Ectodermal cell (in vitro differentiated cells): ENCODE data around the gene TMEM42.

ENCODE experiments used
- H3K27ac ChIP-seq: 2 replicates; pipeline ENCODE4 v1.7.0; 2013; ENCODE audit warnings: mild to moderate bottlenecking, low read depth, low read length; ENCODE audit not compliant: insufficient read depth, poor library complexity, severe bottlenecking
- H3K27me3 ChIP-seq: 2 replicates; pipeline ENCODE4 v1.7.0; 2013; ENCODE audit warnings: mild to moderate bottlenecking, low read length; ENCODE audit not compliant: insufficient read depth, control insufficient read depth, poor library complexity, severe bottlenecking
- H3K36me3 ChIP-seq: one replicate; pipeline ENCODE4 v1.7.0; 2013; ENCODE audit warnings: low read length; ENCODE audit not compliant: control insufficient read depth, insufficient read depth
- H3K4me1 ChIP-seq: one replicate; pipeline ENCODE4 v1.7.0; 2013; ENCODE audit warnings: low read length; ENCODE audit not compliant: control insufficient read depth, insufficient read depth
- H3K4me3 ChIP-seq: 2 replicates; pipeline ENCODE4 v1.7.0; 2013; ENCODE audit warnings: low read depth, low read length, control low read depth; ENCODE audit not compliant: insufficient read depth
- H3K9me3 ChIP-seq: 2 replicates; pipeline ENCODE4 v1.7.0; 2013; ENCODE audit warnings: mild to moderate bottlenecking, low read length, moderate library complexity; ENCODE audit not compliant: control insufficient read depth
- WGBS, 2 experiments: methylation state at CpG; one replicate each; pipeline ENCODE4 v1.1.7; 2013; ENCODE audit warnings: missing lambda C conversion rate in 2 of 2; 5-methylcytosine and 5-hydroxymethylcytosine counted together

TMEM42 gene

DNA sequence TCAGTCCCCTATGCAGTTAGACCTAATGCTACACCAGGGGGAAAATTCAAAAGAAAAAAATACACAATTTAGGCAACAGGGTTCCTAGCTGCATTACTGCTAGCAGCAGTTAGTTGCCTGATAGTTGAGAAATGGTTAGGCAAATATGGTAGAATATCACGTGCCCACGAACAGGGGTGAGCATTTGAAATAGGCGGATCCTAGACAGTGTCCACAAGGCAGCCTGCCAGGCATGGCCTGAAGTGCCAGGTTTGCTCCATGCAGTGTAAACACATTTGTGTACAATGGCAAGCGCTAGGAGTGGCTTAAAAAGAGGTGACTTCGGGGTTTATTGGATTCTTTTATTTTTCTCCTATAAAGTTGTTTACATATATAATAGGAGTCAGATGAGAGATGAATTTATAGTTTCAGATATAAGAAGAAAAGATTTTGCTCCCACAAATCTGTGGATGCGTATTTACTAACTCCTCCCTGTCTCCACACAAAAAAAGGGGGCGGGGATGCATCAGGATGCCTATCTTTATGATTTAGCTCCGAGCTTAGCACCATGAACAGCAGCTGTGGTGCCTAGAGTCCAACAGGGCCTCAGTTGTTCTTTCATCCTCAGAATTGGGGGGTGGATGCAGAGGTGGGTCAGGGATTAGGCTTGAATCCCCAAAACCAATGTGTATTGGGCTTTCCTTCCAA, 8.8 kb downstream of the TMEM42 start:
- Histone ChIP-seq H3K27me3 (no peaks in the 10 kb centered on the region), H3K27ac (no peak overlapping the region), H3K4me1 (no peaks in the 10 kb centered on the region), H3K4me3 (no peak overlapping the region), H3K36me3 (no peaks in the 10 kb centered on the region), H3K9me3 (no peaks in the 10 kb centered on the region)
- WGBS, 2 experiments: 92 to 97% methylated on average over 7 of the region's 8 CpGs

DNA sequence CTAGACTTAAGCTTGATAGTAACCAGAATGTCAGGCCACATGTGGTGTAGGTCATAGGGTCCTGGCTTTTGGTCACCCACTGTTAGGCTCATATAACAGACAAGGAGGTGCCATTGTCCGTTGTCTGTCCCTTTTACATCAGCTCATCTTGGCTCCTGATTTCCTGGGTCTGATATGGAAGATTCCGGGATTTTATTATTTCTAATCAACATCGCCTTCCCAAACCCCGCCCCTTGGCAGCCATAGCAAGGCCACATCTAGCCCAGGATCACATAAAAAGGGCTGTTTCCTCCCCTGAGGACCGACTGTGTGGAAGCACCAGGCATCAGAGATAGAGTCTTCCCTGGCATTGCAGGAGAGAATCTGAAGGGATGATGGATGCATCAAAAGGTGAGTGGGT, 12.6 kb downstream of the TMEM42 start, which contains the start of gene TGM4:
TGM4 (plus strand) TSS at position 301 of the 400 bp plus-strand sequence; CDS start at position 372, 71 bp downstream.
- Histone ChIP-seq H3K4me1 (no peaks in the 10 kb centered on the region), H3K4me3 (no peak within 1 kb of the TSS), H3K36me3 (no peaks in the 10 kb centered on the region), H3K27ac (no peak within 1 kb of the TSS), H3K27me3 (no peaks in the 10 kb centered on the region), H3K9me3 (no peaks in the 10 kb centered on the region)
- 91 to 95% methylated on average over 5 of the region's 5 CpGs for WGBS, 2 experiments

DNA sequence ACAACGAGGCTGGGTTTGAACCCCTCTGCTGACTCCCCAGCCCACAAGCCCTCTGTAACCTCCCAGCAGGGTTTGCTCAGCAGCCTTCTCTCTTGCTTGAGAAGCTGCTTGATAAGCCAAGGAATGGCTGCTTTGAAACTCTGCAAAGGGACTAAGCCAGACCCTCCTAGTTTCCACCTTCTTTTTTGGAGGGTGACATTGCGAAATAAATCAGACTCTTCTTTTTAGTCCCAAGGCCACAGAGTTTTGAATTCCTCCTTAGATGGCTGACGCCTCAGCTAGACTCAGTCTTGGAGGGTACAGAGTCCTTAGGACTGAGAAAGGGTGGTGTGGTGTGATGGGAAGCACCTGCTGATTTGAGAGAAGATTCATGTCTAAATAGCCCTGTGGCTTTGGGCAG, 13.9 kb downstream of the TMEM42 start:
- no peaks in the 10 kb centered on the region for H3K9me3 ChIP-seq
- no peak overlapping the region for H3K27ac ChIP-seq
- H3K4me1 ChIP-seq: no peaks in the 10 kb centered on the region
- H3K27me3 ChIP-seq: no peaks in the 10 kb centered on the region
- H3K36me3 ChIP-seq: no peaks in the 10 kb centered on the region
- 88 to 89% methylated on average over 3 of the region's 3 CpGs for WGBS, 2 experiments
- no peak overlapping the region for H3K4me3 ChIP-seq

DNA sequence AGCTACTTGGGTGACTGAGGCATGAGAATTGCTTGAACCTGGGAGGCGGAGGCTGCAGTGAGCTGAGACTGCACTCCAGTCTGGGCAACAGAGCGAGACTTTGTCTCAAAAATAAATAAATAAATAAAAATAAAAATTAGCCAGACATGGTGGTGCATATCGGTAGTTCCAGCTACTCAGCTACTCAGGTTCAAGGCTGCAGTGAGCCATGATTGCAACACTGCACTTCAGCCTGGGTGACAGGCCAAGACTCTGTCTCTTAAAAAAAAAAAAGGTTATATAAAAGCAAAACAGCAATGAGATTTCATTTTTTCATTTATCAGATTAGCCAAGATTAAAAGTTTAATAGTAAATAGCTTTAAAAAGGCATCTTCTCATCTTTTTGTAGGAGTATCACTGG, 15.6 kb downstream of the TMEM42 start:
- Histone ChIP-seq H3K4me1 (no peaks in the 10 kb centered on the region), H3K27me3 (no peaks in the 10 kb centered on the region), H3K4me3 (no peak overlapping the region), H3K9me3 (no peaks in the 10 kb centered on the region), H3K27ac (no peak overlapping the region), H3K36me3 (no peaks in the 10 kb centered on the region)
- 94 to 96% methylated on average over 2 to 3 of the region's 3 CpGs for WGBS, 2 experiments

DNA sequence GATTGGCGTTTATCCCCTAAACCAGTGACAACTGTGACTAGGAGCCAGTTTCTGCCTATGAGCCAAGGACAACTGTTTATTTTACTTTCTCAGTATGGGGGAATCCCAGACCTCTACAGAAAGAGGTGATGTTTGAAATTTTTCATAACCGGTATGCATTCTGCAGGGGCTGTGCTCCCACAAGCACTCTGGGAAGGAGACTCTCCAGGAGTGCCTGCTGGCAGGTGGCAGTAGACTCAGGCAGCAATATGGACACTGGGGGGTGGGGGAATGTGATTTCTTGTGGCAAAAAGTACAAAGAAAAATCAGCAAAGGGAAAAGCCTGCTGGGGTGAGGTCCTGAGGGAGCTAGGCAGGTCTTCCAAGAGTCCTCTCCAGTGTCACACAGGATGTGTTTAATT, 18.6 kb downstream of the TMEM42 start:
- WGBS, 2 experiments: 84 to 88% methylated on average over 2 of the region's 2 CpGs
- Histone ChIP-seq H3K27me3 (no peaks in the 10 kb centered on the region), H3K9me3 (no peaks in the 10 kb centered on the region), H3K27ac (no peak overlapping the region), H3K4me3 (no peak overlapping the region), H3K36me3 (no peaks in the 10 kb centered on the region), H3K4me1 (no peaks in the 10 kb centered on the region)

DNA sequence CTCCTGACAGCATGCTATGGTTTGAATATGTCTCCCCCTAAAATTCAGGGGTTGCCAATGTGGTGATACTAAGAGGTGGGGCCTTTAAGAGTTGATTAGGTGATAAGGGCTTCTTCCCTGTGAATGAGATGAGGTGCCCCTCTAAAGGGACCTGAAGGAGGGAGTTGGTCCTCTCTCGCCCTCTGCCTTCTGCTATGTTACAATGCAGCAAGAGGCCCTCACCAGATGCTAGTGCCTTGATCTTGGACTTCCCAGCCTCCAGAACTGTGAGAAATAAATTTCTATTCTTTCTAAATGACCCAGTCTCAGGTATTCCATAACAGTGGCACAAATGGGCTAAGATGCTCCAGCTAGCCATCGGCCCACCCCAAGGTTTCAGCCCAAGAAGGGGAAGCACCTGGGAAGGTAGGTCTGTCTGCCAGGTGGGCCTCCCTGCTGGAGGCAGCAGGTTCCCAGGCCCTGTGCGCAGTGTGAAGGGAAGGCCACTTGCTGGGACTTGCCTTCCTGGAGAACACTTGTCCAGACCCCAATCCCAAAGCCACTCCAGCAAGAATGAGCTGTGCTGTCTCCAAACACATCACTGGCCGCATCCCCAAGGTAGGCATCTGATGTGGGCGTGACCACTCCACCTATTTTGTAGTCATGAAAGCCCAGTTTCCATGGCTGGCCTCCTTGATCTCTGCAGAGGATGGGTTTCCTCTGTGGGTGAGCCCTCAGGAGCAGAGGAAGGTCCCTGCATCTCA, 21.7 kb downstream of the TMEM42 start:
- WGBS, 2 experiments: 91 to 95% methylated on average over 5 of the region's 5 CpGs
- no peaks in the 10 kb centered on the region for H3K4me1 ChIP-seq
- no peak overlapping the region for H3K27ac ChIP-seq
- no peaks in the 10 kb centered on the region for H3K27me3 ChIP-seq
- no peaks in the 10 kb centered on the region for H3K9me3 ChIP-seq
- no peak overlapping the region for H3K4me3 ChIP-seq
- H3K36me3 ChIP-seq: no peaks in the 10 kb centered on the region

DNA sequence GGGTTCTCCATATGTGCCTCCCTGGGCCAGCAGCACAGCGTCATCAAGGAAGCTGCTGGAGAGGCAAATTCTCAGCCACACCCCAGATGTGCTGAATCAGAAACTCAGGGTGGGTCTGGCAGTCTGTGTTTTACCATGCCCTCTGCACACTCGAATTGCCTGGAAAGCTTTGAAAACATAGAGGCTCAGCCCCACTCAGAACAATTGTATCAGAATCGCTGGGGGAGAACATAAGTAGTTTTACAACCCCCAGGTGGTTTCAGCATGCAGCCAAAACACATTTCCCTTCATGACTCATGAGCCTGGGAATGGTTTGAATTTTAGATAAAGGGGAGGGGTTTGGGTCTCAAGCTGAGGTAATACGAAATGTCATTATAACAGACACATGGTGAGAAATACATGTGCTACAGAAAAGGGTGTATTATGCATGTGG, 22.3 kb downstream of the TMEM42 start:
- H3K4me3 ChIP-seq: no peak overlapping the region
- WGBS, 2 experiments: 76 to 78% methylated on average over 4 of the region's 4 CpGs
- no peaks in the 10 kb centered on the region for H3K9me3 ChIP-seq
- no peak overlapping the region for H3K27ac ChIP-seq
- no peaks in the 10 kb centered on the region for H3K27me3 ChIP-seq
- H3K36me3 ChIP-seq: no peaks in the 10 kb centered on the region
- no peaks in the 10 kb centered on the region for H3K4me1 ChIP-seq

DNA sequence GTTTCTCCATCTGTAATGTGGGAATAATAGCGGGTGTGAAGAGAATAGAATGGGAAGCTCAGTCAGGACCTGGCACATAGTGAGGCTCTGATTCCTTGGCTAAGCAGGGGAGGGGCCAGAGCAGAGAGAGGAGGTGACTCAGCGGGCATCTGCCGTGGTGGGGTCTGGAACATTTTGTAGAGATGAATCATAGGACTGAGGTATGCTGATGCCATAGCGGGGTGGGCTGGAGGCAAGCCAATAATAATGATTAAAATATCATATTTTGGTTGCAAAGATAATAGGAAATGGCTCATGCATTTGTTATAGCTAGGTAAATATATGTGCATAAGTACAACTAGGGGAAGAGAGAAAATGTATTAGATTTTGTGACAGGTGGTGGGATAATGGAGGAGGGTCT, 23.9 kb downstream of the TMEM42 start:
- no peak overlapping the region for H3K4me3 ChIP-seq
- no peaks in the 10 kb centered on the region for H3K4me1 ChIP-seq
- H3K36me3 ChIP-seq: no peaks in the 10 kb centered on the region
- H3K27ac ChIP-seq: no peak overlapping the region
- no peaks in the 10 kb centered on the region for H3K27me3 ChIP-seq
- no peaks in the 10 kb centered on the region for H3K9me3 ChIP-seq
- 72 to 79% methylated on average over 4 of the region's 4 CpGs for WGBS, 2 experiments

DNA sequence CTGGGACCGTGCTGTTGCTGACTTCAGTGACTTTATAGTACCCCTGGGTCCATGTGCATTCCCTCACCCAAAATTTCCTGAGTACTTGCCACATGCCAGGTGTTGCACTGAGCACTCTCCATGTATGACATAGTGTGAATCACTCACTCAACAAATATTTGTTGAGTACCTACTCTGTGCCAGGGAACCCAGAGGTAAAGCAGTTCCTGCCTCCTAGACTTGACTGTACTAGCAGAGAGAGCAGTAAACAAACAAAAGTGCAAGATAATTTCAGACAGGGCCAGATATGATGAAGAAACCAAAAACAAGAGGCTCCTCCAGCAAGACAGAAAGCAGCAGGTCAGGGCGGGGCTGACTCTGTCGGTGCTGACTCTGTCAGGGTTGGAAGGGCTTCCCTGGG, 24.8 kb downstream of the TMEM42 start:
- Histone ChIP-seq H3K36me3 (no peaks in the 10 kb centered on the region), H3K4me1 (no peaks in the 10 kb centered on the region), H3K9me3 (no peaks in the 10 kb centered on the region), H3K27me3 (no peaks in the 10 kb centered on the region), H3K27ac (no peak overlapping the region), H3K4me3 (no peak overlapping the region)
- 80 to 83% methylated on average over 3 of the region's 3 CpGs for whole genome bisulfite sequencing, 2 experiments

DNA sequence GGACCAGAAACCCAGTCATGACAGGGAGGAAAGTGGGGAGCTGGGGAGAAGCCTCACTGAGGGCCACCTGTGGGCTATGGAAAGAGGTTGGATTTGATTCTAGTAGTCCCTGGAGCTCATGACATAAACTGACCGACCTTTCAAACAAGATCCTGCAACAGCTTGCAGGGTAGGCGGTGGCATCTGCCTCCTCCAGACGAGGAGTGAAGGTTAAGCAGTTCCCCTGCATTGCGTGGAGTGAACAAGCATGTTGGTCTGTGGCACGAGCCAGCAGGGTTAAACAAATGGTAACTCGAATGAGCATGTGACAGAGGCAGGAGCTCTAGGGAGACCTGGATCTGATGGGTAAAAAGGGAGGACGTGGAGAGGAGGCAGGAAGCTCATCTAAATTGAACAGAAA, 25.4 kb downstream of the TMEM42 start:
- Histone ChIP-seq H3K36me3 (no peaks in the 10 kb centered on the region), H3K4me1 (no peaks in the 10 kb centered on the region), H3K4me3 (no peak overlapping the region), H3K9me3 (no peaks in the 10 kb centered on the region), H3K27me3 (no peaks in the 10 kb centered on the region), H3K27ac (no peak overlapping the region)
- 88 to 92% methylated on average over 7 of the region's 7 CpGs for WGBS, 2 experiments
